ENCODE measurements around the gene DES.

Gene DES

GRCh38 chr2:219459460-219460311, 41.5 kb downstream of the DES start:
- DNase-seq, result peak in 1 of 2 experiments; percentile 46

- DNase-seq, result no peak
Observed at GRCh38 chr2:219460424-219460926, 42.3 kb downstream of the DES start.

GRCh38 chr2:219461047-219461514, 42.9 kb downstream of the DES start:
- DNase-seq, result no peak

GRCh38 chr2:219461669-219462068, 43.5 kb downstream of the DES start:
- DNase-seq, result no peak

- DNase-seq, result no peak
Observed at GRCh38 chr2:219462349-219462748, 44.2 kb downstream of the DES start.

- no peak for DNase-seq
Observed at GRCh38 chr2:219464286-219465032, 46.3 kb downstream of the DES start.

GRCh38 chr2:219465659-219466561, 47.7 kb downstream of the DES start:
- no peak for DNase-seq

GRCh38 chr2:219466816-219467735, 48.9 kb downstream of the DES start:
- DNase-seq, result no peak

GRCh38 chr2:219467736-219468075, 49.5 kb downstream of the DES start:
- DNase-seq, result no peak

- no peak for DNase-seq
Observed at GRCh38 chr2:219468410-219469185, 50.4 kb downstream of the DES start.

GRCh38 chr2:219469186-219469724, 51.1 kb downstream of the DES start:
- no peak for DNase-seq

GRCh38 chr2:219470429-219470828, 52.3 kb downstream of the DES start:
- DNase-seq, result no peak

- DNase-seq, result no peak
Observed at GRCh38 chr2:219471476-219472371, 53.5 kb downstream of the DES start.

- DNase-seq, result no peak
Observed at GRCh38 chr2:219472629-219473187, 54.5 kb downstream of the DES start.

GRCh38 chr2:219473511-219473910, 55.3 kb downstream of the DES start:
- no peak for DNase-seq

GRCh38 chr2:219474285-219475060, 56.3 kb downstream of the DES start:
- DNase-seq, result no peak

- no peak for DNase-seq
Observed at GRCh38 chr2:219475278-219475677, 57.1 kb downstream of the DES start.
